ENCODE measurements around the gene NT5M.
"Not testable (repeated sequence)": the region's sequence is repeated elsewhere in the genome, so short reads cannot be mapped to it uniquely, and the experiment has no call there.

GRCh38 chr17:17301659-17302058 lies 1.5 kb upstream of the NT5M start:
- TF ChIP-seq CTCF, POLR2AphosphoS5, POLR2A (IDR thresholded peaks at IDR 0.05): not testable (repeated sequence)
